Measurements from ENCODE around the gene RIT2.

The RIT2 gene

GRCh38 chr18:42941021-42941420 is 174.5 kb downstream of the RIT2 start:
- no peak for DNase-seq (ENCODE audit: low read depth)
- no peak overlapping the region for H3K4me3 ChIP-seq (ENCODE audit: low read length)
- no peak for TF ChIP-seq CTCF (conservative IDR thresholded peaks at IDR 0.05; ENCODE audit: low read length)

- no peak overlapping the region for H3K4me3 ChIP-seq (ENCODE audit: low read length)
- no peak for DNase-seq (ENCODE audit: low read depth)
- no peak for TF ChIP-seq CTCF (conservative IDR thresholded peaks at IDR 0.05; ENCODE audit: low read length)
Measured at GRCh38 chr18:42937436-42937835, 178.0 kb downstream of the RIT2 start.

GRCh38 chr18:42936289-42936688 is 179.2 kb downstream of the RIT2 start:
- no peak for TF ChIP-seq CTCF (conservative IDR thresholded peaks at IDR 0.05; ENCODE audit: low read length)
- DNase-seq (ENCODE audit: low read depth), result no peak
- H3K4me3 ChIP-seq (ENCODE audit: low read length), result no peak overlapping the region

GRCh38 chr18:42931491-42931890 is 184.0 kb downstream of the RIT2 start:
- peak; percentile 39 for DNase-seq (ENCODE audit: low read depth)
- TF ChIP-seq CTCF (conservative IDR thresholded peaks at IDR 0.05; ENCODE audit: low read length), result no peak
- no peak overlapping the region for H3K4me3 ChIP-seq (ENCODE audit: low read length)

GRCh38 chr18:42929857-42930256 is 185.6 kb downstream of the RIT2 start:
- TF ChIP-seq CTCF (conservative IDR thresholded peaks at IDR 0.05; ENCODE audit: low read length), result no peak
- DNase-seq (ENCODE audit: low read depth), result no peak
- no peak overlapping the region for H3K4me3 ChIP-seq (ENCODE audit: low read length)

- no peak for DNase-seq (ENCODE audit: low read depth)
- TF ChIP-seq CTCF (conservative IDR thresholded peaks at IDR 0.05; ENCODE audit: low read length), result no peak
- no peak overlapping the region for H3K4me3 ChIP-seq (ENCODE audit: low read length)
Measured at GRCh38 chr18:42929181-42929580, 186.3 kb downstream of the RIT2 start.

- DNase-seq (ENCODE audit: low read depth), result peak; percentile 8
- no peak overlapping the region for H3K4me3 ChIP-seq (ENCODE audit: low read length)
- TF ChIP-seq CTCF (conservative IDR thresholded peaks at IDR 0.05; ENCODE audit: low read length), result no peak
Measured at GRCh38 chr18:42925036-42925435, 190.4 kb downstream of the RIT2 start.

All from AG10803 (cell line).